ENCODE measurements around the gene MLLT10.

The MLLT10 gene

DNA sequence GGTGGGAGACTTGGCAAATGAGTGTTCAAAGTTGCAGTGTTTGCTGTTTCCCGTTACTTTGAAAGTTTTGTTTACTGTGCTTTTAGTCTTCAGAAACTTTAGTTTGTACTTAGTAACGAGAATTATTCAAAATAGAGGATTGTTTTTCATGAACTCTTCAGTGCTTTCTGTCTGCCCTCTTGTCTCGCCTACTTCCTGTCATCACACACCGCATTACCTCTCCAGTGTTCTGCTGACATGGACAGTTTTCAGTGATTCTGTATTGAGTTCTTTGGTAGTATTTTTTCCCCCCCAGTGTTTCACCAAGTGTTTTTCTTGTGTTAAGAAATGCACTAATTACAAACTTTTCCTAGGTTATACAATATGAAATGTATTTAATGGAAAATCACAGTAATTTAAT lies 207.0 kb downstream of the MLLT10 start:
- no peak for DNase-seq (ENCODE audit: low read depth)

DNA sequence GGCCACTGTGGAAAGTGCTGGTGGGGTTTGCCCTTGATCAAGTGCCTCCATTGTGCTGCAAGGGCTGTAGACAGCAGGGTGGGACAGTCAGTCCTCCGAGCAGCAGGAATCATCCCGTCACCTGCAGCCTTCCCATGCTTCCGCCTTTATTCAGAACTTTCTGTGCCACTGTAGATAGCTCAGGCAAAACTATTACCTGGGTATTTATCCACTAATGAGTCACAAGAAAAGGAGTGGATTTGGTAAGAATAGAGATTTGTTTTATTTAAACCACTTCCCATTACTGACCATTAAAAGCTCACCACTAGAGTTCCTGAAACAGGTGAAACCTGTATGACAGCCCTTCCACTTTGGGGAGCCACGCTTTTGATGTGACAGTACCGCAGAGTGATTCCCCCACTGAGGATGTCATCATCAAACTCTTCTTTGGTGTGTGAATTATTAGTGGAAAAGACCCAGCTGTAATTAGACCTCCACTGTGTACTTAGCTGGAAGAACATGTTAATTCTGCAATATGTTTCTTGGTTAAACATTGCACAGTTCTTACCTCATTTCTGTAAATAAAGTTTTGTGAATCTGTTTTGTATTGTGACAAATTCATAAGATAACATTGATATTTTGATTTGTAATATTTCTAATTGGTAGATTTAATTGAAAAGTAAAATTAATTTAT lies 208.8 kb downstream of the MLLT10 start:
- no peak for DNase-seq (ENCODE audit: low read depth)

DNA sequence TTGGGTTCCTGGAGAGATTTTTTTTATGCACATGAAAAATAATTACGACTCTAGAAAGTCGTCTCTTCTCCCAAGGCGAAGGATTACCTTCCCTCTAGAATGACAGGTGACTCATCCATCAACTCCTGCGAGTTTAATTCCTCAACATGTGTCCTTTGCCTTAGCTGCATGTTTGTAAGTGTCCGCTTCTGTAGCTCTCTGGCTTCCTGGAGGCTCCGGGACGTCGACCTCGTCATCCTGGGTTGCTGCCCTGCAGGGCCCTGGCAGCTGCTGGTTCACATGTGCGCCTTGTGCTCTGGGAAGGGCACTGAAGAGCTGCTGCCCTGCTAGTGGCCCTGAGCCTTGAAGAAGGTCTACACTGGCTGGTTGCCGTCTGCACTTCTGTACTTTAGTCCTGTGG lies 210.2 kb downstream of the MLLT10 start:
- DNase-seq (ENCODE audit: low read depth): no peak

DNA sequence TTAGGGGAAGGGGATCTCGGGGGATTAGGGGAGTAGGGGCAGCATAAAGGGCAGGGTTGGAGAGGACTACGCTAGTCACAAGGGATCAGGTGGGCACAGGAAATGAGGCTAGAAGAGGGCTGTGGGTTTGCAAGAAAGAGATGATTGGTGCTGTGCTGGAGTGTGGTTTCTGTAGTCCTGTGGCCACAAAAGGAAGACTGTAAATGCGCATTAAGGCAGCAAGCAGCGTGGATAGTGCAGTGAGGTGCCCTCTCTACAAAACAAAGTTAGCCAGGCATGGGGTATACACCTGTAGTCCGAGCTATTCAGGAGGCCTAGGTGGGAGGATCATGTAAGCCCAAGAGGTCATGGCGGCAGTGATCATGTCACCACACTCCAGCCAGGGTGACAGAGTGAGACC lies 212.1 kb downstream of the MLLT10 start:
- DNase-seq (ENCODE audit: low read depth): no peak

DNA sequence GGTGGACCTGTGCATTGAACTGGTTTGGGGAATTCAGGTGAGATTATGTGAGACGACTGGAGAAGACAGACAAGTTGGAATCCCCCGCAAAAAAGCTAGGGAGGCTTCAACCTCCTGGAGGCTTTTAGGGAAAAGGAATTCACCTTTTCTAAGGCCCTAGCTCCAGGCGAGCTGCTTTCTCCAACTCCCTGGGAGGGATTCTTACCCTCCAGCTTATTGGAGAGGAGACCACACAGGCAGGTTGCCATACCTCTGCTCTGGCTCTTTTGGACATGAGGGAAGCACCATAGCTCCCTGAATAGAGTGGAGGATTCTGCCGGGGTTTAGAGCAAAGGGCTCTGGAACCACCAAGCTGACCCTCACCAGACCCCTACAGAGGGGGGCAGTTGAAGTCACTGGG lies 213.8 kb downstream of the MLLT10 start:
- DNase-seq (ENCODE audit: low read depth): no peak

DNA sequence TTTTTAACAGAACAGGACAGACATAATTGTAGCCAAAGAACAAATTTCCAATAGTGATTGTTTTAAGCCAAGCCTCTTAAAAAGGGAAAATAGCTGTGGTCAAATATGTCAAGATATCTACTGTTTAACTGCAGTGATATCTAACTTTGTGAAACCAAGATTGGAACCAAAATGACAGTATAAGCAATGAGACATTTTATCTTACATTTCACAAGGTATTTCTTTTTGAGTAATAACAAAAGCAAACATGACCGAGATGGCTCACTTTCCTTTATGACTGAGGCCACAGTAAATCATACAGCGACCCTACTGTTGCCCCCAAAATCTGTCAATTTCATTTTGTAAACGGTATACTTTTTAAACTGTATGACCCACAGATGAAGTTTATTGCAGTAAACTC lies 215.8 kb downstream of the MLLT10 start:
- no peak for DNase-seq (ENCODE audit: low read depth)

DNA sequence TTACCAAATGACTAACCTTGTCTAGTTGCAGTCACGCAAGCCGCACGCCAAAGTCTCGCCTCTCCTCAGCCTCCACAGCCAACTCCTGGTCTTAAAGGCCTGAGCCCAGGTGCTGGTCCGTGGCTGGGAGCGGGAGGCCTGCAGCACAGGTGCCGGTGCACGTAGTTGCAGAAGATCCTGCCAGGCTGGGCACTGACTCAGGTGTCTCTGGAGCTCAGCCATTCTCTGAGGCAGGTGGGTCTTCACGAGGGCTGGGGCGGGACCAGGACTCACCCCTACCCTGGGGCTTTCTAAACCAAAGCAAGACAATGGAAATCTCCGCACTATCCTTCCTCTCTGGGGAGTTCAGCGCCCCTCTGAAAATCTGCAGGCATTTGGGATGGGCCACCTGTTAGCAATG lies 216.4 kb downstream of the MLLT10 start:
- no peak for DNase-seq (ENCODE audit: low read depth)

DNA sequence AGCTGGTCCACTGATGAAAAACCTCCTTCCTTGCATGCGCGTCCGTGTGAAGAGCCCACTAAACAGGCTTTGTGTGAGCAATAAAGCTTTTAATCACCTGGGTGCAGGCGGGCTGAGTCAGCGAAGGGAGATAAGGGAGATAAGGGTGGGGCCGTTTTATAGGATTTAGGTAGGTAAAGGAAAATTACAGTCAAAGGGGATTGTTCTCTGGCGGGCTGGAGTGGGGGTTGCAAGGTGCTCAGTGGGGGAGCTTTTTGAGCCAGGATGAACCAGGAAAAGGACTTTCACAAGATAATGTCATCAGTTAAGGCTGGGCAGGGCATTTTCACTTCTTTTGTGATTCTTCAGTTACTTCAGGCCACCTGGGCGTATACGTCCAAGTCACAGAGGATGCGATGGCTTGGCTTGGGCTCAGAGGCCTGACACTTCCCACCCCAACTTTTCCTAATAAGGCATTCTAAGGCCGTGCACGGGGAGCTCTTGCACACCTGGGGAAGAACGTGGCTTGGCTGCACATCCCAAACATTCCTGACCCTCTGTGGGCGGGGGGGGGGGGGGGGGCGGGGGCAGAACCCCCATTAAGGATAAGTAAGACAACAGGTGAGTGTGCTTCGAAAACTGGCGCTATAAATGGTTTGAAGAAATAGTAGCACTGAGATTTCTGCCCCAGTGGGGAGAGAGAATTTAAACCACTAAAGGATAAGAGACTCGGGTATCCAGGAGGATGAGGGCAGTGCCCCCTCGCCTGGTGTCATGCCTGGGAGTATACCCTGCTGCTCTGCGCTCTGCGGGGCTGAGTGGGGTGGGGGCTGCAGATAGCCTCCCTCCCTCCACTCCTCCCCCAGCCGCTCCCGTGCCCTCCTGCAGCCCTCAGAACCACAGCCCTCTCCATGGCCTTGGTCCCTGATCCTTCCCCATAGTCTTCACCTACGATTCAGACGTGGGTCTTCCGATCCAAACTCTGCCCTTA lies 217.6 kb downstream of the MLLT10 start:
- no peak for DNase-seq (ENCODE audit: low read depth)

DNA sequence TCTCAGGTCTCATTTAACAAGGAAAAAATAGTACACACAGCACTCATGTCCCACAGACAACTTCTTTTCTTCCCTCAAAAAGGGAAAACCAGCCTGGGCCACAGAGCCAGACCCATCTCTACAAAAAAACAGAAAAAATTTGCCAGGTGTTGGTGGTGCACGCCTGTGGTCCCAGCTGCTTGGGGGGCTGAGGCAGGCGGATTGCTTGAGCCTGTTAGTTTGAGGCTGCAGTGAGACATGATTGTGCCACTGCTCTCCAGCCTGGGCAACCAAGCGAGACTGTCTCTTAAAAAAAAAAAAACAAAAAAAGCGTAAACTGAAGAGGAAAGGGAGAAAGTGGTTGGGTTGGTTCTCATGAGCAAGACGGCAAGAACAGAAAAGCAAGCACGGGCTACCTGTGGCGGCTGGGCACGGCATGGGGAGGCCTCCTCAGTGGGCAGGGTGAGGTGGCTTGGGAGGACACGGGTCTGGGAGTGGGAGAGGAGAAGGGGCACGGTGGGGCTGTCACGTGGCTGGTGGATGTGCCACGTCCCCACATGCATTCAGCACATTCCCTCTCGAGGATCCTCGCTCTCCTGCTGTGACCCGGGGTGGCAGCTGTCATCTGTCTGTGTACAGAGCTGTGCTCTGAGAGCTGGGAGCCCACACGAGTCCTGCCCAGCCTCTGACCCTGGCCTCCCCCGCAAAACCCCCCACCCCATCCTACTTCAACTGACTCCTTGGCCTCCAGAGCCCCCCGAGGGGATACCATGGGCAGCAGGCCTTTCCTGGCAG lies 219.7 kb downstream of the MLLT10 start:
- no peak for DNase-seq (ENCODE audit: low read depth)

DNA sequence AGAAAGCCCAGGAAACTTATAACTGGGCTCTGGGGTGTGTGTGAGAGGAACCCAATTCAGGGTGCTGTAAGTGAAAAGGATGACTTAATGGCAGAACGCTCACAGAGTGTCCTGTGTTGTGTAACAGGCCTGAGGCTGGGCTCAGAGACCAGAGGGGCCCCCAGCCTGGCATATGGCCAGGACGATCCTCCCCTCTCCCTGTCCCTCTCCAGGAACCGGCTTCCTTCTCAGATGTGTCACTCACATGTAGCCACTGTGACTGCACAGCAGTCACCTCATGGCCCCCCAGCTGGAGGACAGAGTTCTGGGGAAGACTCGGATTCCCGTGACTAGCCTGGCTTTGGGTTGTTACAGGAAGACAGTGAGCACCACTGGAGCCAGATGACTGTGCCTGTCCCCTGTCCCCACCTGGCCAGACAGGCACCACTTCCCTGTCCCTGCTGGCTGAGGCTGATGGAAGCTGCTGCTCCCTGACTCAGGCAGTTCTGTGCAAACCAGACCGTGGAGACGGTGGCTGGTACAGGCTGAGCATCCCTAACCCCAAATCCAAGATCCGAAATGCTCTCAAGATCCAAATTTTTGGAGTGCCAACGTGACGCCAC lies 220.5 kb downstream of the MLLT10 start:
- no peak for DNase-seq (ENCODE audit: low read depth)

DNA sequence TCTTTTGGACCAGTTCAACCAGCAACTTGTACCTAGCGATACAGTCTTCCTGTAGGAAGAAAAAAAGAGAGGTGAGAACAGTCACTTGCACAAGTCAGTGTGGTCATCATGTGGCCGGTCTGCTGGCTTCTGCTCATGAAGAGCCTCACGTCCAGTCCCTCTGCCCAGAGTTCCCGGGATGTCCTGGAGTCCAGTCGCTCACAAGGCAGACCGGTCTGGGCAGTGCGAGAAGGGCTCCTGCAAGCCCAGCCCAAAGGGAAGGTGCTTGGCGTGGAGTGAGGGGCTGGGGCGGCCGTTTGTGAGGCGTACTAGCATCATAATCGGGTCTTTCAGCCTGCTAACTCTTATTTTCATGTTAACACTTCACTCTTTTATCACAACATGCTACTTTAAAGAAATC lies 222.7 kb downstream of the MLLT10 start:
- DNase-seq (ENCODE audit: low read depth): no peak

DNA sequence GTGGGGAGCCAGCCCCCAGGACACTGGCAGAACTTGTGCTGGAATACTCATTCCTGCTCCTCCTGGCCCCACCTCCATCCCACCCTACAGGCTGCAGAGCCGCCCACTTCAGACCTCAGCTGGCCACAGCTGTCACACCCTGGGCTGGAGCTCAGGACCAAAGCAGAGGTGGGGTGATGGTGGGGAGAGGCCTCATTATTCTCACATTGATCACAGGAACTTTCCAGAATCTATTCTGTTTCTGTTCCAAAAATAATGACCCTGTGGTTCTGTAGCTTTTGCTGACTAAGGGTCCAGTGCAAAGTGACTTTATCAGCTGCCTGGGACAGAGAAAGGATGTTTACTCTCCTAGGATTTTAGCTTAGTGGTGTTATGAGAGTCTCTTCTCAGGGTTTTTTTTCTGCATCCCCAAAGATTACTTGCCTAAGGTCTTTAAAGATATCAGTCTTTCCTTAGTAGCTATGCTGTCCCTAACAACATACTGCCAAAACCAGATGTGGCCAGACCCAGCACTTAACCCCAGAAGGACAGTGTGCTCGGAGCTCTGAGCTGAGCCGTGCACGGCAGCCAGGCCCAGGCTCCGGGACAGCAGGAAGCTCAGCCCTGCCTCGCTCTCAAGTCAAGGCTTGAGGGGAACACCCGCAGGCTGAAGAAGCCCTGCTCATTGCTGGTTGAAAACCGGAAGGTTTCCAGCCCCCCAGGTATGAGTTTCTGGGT lies 223.3 kb downstream of the MLLT10 start:
- no peak for DNase-seq (ENCODE audit: low read depth)

DNA sequence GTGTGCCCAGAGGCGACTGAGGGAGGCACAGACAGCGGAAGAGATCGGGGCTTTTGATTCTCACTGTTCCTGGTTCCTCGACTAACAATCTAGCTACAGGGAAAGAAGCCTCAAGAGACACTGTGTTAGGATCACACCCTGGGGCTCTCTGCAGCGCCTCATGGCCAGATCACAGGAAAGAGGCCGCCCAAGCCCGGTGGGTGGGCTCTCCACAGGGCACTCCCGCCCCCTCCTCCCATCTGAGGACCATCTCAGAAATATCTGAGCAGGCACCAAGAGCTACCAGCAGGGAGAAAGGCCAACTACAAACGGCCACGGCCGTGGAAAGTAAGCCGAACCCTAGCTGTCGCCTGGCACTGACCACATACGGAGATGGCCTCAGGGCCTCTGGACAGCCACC lies 224.2 kb downstream of the MLLT10 start:
- DNase-seq (ENCODE audit: low read depth): no peak

DNA sequence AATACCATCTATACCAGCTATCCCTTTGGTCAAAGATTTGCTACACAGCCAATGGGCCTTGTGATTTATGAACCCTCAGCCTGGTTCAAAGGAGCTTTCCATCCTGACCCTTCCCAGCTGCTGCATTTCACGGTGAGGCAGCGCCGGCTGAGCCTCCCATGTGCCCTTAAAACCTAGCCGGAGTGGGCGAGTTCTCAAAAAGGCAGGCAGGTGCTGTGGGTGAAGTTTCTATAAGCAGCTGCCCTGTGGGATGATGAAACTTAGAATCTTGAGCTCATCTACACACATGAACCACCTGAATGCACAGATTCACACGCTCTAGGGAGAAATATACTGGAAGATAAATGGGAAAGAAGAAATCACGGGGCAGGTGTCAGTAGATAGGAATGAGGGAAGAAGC lies 224.7 kb downstream of the MLLT10 start:
- DNase-seq (ENCODE audit: low read depth): no peak

DNA sequence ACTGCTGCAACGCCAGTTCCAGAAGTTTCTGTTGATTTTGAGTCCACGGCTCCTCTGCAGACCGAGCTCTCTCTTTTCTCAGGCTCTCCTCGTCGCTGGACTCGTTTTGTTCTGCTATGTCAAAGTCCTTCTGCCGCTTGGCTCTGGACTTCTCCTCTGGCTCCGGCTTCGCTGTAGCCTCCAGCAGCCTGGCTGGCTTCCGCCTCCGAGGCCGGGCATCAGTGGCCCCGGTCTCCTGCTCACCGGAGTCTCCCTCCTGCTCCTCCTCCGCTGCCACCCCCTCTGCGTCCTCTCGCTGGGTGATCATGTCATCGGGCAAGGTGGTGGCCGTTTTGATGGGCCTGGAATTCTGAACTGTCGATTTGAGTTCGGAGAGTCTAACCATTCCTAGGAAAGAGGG lies 225.2 kb downstream of the MLLT10 start:
- no peak for DNase-seq (ENCODE audit: low read depth)

DNA sequence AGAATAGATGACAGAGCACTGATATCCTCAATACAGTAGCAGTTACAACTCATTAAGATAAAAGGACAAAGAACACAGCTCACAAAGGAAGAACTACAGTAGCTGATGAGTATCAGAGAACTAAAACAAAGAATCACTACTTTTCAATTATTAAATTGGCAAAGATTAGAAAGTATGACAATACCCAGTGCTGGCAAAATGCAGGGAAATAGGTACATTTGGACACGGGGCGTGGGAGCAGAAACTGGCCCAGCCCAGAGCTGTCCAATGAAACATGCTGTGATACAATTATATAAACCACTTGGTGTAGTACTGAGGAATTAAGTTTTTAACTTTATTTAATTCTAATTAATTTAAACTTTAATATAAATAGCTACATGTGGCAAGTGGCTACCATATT lies 226.3 kb downstream of the MLLT10 start:
- DNase-seq (ENCODE audit: low read depth): no peak

DNA sequence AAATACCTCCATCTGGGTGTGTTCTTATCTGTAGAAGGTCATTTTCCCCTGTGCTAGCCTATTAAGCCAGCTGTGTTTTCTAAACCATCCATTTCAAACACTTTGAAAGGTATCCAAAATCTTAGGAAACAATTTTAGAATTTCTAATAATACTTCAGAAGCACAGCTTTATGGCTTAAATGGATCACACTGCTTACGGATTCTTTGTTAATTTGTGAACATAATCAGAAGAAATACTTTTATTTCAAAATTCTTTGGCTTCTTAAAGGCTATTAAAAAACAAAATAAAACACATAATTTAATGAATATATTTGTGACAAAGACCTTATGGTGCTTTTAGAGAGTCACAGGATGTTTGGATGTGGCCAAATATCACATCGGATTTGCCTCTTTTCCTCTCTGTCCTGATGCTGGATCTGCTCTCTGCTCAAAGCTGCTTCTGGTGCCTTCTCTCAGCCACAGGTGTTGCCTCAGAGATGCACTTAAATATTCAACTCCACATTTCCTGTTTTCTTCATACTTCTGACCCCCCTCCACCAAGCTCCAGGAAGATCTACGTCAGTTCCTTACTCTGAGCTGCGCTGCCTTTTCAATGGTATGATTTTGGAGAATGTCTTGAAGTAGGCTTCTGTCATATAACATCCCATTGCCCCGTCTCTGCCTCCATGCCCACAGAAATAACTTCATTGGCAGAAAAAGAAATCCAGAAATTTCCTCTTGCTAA lies 230.6 kb downstream of the MLLT10 start:
- no peak for DNase-seq (ENCODE audit: low read depth)

DNA sequence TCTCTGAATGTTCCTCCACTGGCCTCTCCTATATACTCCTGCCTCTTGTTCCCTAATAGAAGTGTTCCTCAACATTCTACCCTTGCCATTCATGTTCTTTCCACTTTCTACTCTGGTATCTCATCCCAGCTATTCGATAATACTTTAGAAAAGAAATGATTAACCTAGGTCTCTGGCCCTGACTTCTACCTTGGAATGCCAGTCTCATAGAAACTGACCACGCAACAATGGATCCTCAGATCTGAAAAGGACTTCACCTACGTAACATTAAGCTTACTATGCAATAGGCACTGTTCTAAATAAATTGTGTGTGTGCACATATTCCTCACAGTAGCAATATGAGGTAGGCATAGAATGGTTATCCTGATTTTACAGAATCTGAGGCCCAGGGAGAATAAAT lies 235.0 kb downstream of the MLLT10 start:
- no peak for DNase-seq (ENCODE audit: low read depth)

DNA sequence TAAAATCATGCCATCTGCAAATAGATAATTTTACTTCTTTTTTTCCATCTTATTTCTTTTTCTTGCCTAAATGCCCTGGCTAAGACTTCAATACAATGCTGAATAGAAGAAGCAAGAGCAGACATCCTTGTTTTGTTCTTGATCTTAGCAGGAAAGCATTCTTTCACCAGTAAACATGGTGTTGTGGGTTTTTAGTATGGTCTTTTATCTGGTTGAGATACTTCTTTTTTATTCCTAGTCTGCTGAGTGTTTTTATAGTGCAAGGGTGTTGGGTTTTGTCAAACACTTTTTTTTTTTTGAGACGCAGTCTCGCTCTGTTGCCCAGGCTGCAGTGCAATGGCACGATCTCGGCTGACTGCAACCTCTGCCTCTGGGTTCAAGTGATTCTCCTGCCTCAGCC lies 237.2 kb downstream of the MLLT10 start:
- no peak for DNase-seq (ENCODE audit: low read depth)

DNA sequence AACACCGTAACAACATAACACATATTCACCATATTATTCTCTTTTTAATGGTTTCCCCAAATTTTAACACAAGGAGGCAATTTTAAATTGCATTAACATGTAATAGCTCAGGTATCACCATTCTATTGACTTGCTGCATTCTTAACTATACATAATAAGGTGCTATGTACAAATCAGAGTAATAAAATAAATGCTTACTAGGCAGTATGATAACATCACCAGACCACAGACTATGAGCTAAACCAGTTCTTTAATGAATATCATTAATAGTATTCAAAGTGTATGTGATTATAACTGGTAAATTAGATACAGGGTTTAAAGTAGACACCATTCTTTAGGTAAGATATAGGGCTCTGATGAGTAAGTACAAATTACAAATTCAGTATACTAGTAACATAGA lies 242.9 kb downstream of the MLLT10 start:
- DNase-seq (ENCODE audit: low read depth): no peak

DNA sequence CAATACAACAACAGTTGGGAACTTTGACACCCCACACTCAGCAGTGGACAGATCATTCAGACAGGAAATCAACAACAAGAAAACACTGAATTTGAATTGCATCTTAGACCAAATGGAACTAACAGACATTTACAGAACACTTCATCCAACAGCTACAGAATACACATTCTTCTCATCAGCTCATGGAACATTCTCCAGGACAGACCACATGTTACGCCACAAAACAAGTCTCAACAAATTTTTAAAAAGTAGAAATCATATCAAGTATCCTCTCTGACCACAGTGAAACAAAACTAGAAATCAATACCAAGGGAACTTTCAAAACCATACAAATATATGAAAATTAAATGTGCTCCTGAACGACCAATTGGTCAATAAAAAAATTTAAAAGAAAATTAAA lies 257.2 kb downstream of the MLLT10 start:
- DNase-seq (ENCODE audit: low read depth): no peak

Measured in HS-27A (cell line).